MM.1S (cell line): ENCODE data around the gene C10orf120.

Experiments
- DNase-seq: peaks from one replicate; pipeline ENCODE4 v3.0.0-alpha.2; 2015
- H2AFZ ChIP-seq: fragments of 300-600 bp; sonication (generic); 2 replicates; pipeline ENCODE4 v1.6.0; 2016; ENCODE audit warnings: antibody characterized with exemption, low read length
- H3F3A ChIP-seq: fragments of 300-600 bp; sonication (generic); 2 replicates; pipeline ENCODE4 v1.6.1; 2016; ENCODE audit warnings: mild to moderate bottlenecking, antibody characterized with exemption, low read length, moderate library complexity, mixed read lengths; ENCODE audit not compliant: insufficient read depth
- H3K27ac ChIP-seq: fragments of 300-600 bp; sonication (generic); 2 replicates; pipeline ENCODE4 v1.5.1; 2016; ENCODE audit warnings: mild to moderate bottlenecking, low read length
- H3K27me3 ChIP-seq: fragments of 300-600 bp; sonication (generic); replicated peaks from 2 replicates; pipeline ENCODE4 v1.6.0; 2016; ENCODE audit warnings: low read length; ENCODE audit not compliant: insufficient read depth
- H3K36me3 ChIP-seq: fragments of 300-600 bp; sonication (generic); replicated peaks from 2 replicates; pipeline ENCODE4 v1.6.1; 2016; ENCODE audit warnings: mild to moderate bottlenecking, low read length, mixed read lengths; ENCODE audit not compliant: insufficient read depth
- H3K4me1 ChIP-seq: fragments of 300-600 bp; sonication (generic); 2 replicates; pipeline ENCODE4 v1.6.1; 2016; ENCODE audit warnings: low read length, mixed read lengths
- H3K4me2 ChIP-seq: fragments of 300-600 bp; sonication (generic); 2 replicates; pipeline ENCODE4 v1.6.0; 2016; ENCODE audit warnings: low read depth, low read length
- H3K4me3 ChIP-seq: fragments of 300-600 bp; sonication (generic); 2 replicates; pipeline ENCODE4 v1.5.1; 2016; ENCODE audit warnings: low read length, mixed read lengths
- H3K79me2 ChIP-seq: fragments of 300-600 bp; sonication (generic); 2 replicates; pipeline ENCODE4 v1.6.1; 2016; ENCODE audit warnings: mixed run types, low read length, mixed read lengths
- H3K9ac ChIP-seq: fragments of 300-600 bp; sonication (generic); 2 replicates; pipeline ENCODE4 v1.6.1; 2016; ENCODE audit warnings: low read length, mixed read lengths
- H3K9me2 ChIP-seq: fragments of 300-600 bp; sonication (generic); replicated peaks from 2 replicates; pipeline ENCODE4 v1.6.1; 2016; ENCODE audit warnings: mild to moderate bottlenecking, low read length, mixed read lengths; ENCODE audit not compliant: insufficient read depth
- H3K9me3 ChIP-seq: fragments of 300-600 bp; sonication (generic); replicated peaks from 2 replicates; pipeline ENCODE4 v1.6.1; 2016; ENCODE audit warnings: mild to moderate bottlenecking, low read length, mixed read lengths; ENCODE audit not compliant: insufficient read depth
- H4K20me1 ChIP-seq: fragments of 300-600 bp; sonication (generic); 2 replicates; pipeline ENCODE4 v1.6.1; 2016; ENCODE audit warnings: mild to moderate bottlenecking, low read length, moderate library complexity, mixed read lengths; ENCODE audit not compliant: insufficient read depth
- EZH2 ChIP-seq: fragments of 300-600 bp; sonication (generic); optimal IDR thresholded peaks from 2 replicates; pipeline ENCODE3; 2017; ENCODE audit warnings: low read depth, mild to moderate bottlenecking, antibody characterized with exemption, low read length, mixed read lengths
- EZH2phosphoT487 ChIP-seq: fragments of 300-600 bp; sonication (generic); IDR thresholded peaks from 2 replicates; pipeline ENCODE4 v1.6.1; 2018; ENCODE audit warnings: antibody characterized with exemption, low read length
- TF ChIP-seq, protein P1 (sequence below): fragments of 300-600 bp; sonication (generic); IDR thresholded peaks from 2 replicates; pipeline ENCODE4 v1.5.1; 2016; ENCODE audit warnings: antibody characterized with exemption, low read length, mixed read lengths

Gene C10orf120

DNA sequence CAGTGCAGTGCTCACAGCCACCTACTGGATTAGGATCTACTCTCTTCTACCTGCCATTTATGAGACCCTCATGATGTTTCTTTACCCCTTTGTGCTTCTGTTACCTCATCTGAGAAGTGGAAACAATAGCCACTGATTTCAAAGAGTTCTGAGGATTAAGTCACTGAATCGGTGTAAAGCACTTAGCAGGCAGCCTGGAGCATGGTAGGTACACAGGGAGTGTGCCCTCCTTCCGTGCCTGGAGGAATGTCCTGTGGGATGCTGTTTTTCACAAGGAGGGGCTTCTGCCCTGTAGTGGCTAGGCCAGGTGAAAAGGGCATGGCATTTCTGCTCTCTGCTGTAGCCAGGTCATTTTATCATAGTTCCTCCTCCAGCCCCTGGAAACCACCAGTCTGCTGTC is 44.6 kb upstream of the C10orf120 start:
- no peak for DNase-seq
- Histone ChIP-seq H3K9ac (no peak overlapping the region), H3F3A (no peaks in the 10 kb centered on the region), H3K27ac (no peak overlapping the region), H3K27me3 (no peaks in the 10 kb centered on the region), H3K4me2 (no peak overlapping the region), H3K36me3 (no peaks in the 10 kb centered on the region), H3K4me3 (no peak overlapping the region), H3K9me3 (no peaks in the 10 kb centered on the region), H2AFZ (no peak overlapping the region), H4K20me1 (no peaks in the 10 kb centered on the region), H3K9me2 (no peaks in the 10 kb centered on the region), H3K4me1 (no peaks in the 10 kb centered on the region), H3K79me2 (no peaks in the 10 kb centered on the region)
- no peak for TF ChIP-seq EZH2
- TF ChIP-seq, protein P1, sequence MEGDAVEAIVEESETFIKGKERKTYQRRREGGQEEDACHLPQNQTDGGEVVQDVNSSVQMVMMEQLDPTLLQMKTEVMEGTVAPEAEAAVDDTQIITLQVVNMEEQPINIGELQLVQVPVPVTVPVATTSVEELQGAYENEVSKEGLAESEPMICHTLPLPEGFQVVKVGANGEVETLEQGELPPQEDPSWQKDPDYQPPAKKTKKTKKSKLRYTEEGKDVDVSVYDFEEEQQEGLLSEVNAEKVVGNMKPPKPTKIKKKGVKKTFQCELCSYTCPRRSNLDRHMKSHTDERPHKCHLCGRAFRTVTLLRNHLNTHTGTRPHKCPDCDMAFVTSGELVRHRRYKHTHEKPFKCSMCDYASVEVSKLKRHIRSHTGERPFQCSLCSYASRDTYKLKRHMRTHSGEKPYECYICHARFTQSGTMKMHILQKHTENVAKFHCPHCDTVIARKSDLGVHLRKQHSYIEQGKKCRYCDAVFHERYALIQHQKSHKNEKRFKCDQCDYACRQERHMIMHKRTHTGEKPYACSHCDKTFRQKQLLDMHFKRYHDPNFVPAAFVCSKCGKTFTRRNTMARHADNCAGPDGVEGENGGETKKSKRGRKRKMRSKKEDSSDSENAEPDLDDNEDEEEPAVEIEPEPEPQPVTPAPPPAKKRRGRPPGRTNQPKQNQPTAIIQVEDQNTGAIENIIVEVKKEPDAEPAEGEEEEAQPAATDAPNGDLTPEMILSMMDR, result no peak
- no peak for TF ChIP-seq EZH2phosphoT487

DNA sequence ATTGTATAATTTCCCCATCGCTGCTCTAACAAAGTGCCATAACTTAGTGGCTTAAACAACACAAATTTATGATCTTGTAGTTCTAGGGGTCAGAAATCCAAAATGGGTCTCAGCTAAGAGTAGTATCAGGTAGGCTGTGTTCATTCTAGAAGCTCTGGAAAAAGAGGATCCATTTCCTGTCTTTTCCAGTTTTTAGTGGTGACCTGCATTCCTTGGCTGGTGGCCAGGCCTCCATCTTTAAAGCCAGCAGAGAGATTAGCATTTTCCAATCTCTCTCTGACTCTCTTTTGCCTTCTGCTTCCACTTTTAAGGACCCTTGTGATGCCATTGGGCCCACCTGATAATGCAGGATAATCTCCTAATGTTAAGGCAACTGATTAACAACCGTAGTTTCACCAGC is 41.0 kb upstream of the C10orf120 start:
- Histone ChIP-seq H4K20me1 (no peaks in the 10 kb centered on the region), H3K27me3 (no peaks in the 10 kb centered on the region), H3K79me2 (no peaks in the 10 kb centered on the region), H3K4me3 (no peak overlapping the region), H3K36me3 (no peaks in the 10 kb centered on the region), H3K9ac (no peak overlapping the region), H2AFZ (no peak overlapping the region), H3F3A (no peaks in the 10 kb centered on the region), H3K9me3 (no peaks in the 10 kb centered on the region), H3K27ac (no peak overlapping the region), H3K9me2 (no peaks in the 10 kb centered on the region), H3K4me1 (no peaks in the 10 kb centered on the region), H3K4me2 (no peak overlapping the region)
- TF ChIP-seq EZH2phosphoT487 (no peak), EZH2 (no peak)
- TF ChIP-seq, protein P1, result no peak
- no peak for DNase-seq

DNA sequence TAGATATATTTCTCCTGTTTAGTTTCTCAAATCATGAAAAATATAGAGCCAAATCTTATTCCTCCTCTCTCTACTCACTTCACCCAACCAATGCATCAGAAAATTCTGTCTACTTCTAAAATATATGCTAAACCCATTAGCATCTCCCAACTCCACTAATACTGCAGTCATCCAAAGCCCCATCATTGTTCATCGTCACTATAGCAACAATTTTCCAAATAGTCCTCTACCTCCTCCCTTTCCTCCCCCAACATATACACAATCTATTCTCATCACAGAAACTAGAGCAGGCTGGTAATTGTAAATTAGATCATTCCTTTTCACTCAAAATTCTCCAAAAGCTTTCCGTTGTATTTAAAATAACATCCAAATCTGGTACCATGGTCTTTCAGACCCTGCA is 38.4 kb upstream of the C10orf120 start:
- no peak for DNase-seq
- no peaks in the 10 kb centered on the region for H3K9me3 ChIP-seq

More for the DNA sequence above, 38.4 kb upstream of the C10orf120 start:
- no peaks in the 10 kb centered on the region for H3K9me2 ChIP-seq
- no peaks in the 10 kb centered on the region for H4K20me1 ChIP-seq
- H3K36me3 ChIP-seq, result no peaks in the 10 kb centered on the region
- H3F3A ChIP-seq, result no peaks in the 10 kb centered on the region
- no peak overlapping the region for H3K4me3 ChIP-seq
- H3K9ac ChIP-seq, result no peak overlapping the region
- no peaks in the 10 kb centered on the region for H3K79me2 ChIP-seq
- H2AFZ ChIP-seq, result no peak overlapping the region
- no peak overlapping the region for H3K4me2 ChIP-seq
- no peak overlapping the region for H3K27ac ChIP-seq
- no peaks in the 10 kb centered on the region for H3K4me1 ChIP-seq
- H3K27me3 ChIP-seq, result no peaks in the 10 kb centered on the region
- TF ChIP-seq, protein P1, result no peak
- TF ChIP-seq EZH2phosphoT487 (no peak), EZH2 (no peak)
